DND-41 (cell line): ENCODE results near the gene ATXN1.

Experiments
- ATAC-seq: fragments of 200-7000 bp; cut with Tn5 transposase; 3 replicates; pipeline ENCODE4 v1.9.1; 2021; ENCODE audit warnings: low read depth; ENCODE audit not compliant: insufficient read depth
- DNase-seq: peaks from one replicate; pipeline ENCODE4 v3.0.0-alpha.2; 2020
- H2AFZ ChIP-seq: 2 replicates; pipeline ENCODE4 v1.6.0; 2012; ENCODE audit warnings: low read depth, low read length
- H3K27ac ChIP-seq: 2 replicates; pipeline ENCODE4 v1.5.1; 2012; ENCODE audit warnings: low read length, inconsistent platforms
- H3K27me3 ChIP-seq: fragments of 200-600 bp; sonication (generic); 2 replicates; pipeline ENCODE4 v1.6.0; 2012; ENCODE audit warnings: low read length, mild to moderate bottlenecking, inconsistent platforms; ENCODE audit not compliant: insufficient read depth, poor library complexity
- H3K36me3 ChIP-seq: 2 replicates; pipeline ENCODE4 v1.5.1; 2012; ENCODE audit warnings: low read length, inconsistent platforms; ENCODE audit not compliant: insufficient read depth
- H3K4me1 ChIP-seq: 2 replicates; pipeline ENCODE4 v1.5.1; 2012; ENCODE audit warnings: mild to moderate bottlenecking, low read length; ENCODE audit not compliant: insufficient read depth
- H3K4me2 ChIP-seq: 2 replicates; pipeline ENCODE4 v1.6.0; 2012; ENCODE audit warnings: mild to moderate bottlenecking, moderate library complexity, low read length, inconsistent platforms; ENCODE audit not compliant: insufficient read depth
- H3K4me3 ChIP-seq, 2 experiments: fragments of 200-600 bp in 1 of 2; shearing (Covaris generic) in 1 of 2; 2 replicates each; pipeline ENCODE4 v1.5.1; 2012 to 2016; ENCODE audit warnings: inconsistent platforms in 2 of 2, low read length in 2 of 2, mild to moderate bottlenecking in 2 of 2, low read depth in 1 of 2, moderate library complexity in 1 of 2
- H3K79me2 ChIP-seq: 2 replicates; pipeline ENCODE4 v1.6.0; 2012; ENCODE audit warnings: low read length, inconsistent platforms; ENCODE audit not compliant: insufficient read depth
- H3K9ac ChIP-seq: 2 replicates; pipeline ENCODE4 v1.6.0; 2012; ENCODE audit warnings: low read depth, mild to moderate bottlenecking, inconsistent platforms, low read length, moderate library complexity
- H3K9me3 ChIP-seq: 2 replicates; pipeline ENCODE4 v1.5.1; 2012; ENCODE audit warnings: low read length, moderate library complexity, mild to moderate bottlenecking, inconsistent platforms; ENCODE audit not compliant: insufficient read depth, severe bottlenecking
- H4K20me1 ChIP-seq: 2 replicates; pipeline ENCODE4 v1.6.0; 2012; ENCODE audit warnings: low read length; ENCODE audit not compliant: insufficient read depth
- EZH2 ChIP-seq: IDR thresholded peaks from 3 replicates; pipeline ENCODE4 v1.6.1; 2012; ENCODE audit warnings: borderline replicate concordance, low read depth, mild to moderate bottlenecking, moderate library complexity, low read length, inconsistent platforms; ENCODE audit not compliant: severe bottlenecking
- TF ChIP-seq, protein P1 (sequence below): IDR thresholded peaks from 2 replicates; pipeline ENCODE4 v1.5.1; 2012; ENCODE audit warnings: borderline replicate concordance, low read length, moderate library complexity, mild to moderate bottlenecking; ENCODE audit not compliant: poor library complexity, severe bottlenecking; ENCODE audit errors: extremely low read depth

The ATXN1 gene

GRCh38 chr6:16399695-16400094, 361.6 kb downstream of the ATXN1 start:
- Histone ChIP-seq H3K27me3 (no peaks in the 10 kb centered on the region), H3K4me3 (no peak overlapping the region), H3K4me1 (no peaks in the 10 kb centered on the region), H3K9me3 (no peaks in the 10 kb centered on the region), H3K27ac (no peak overlapping the region), H3K79me2 (no peaks in the 10 kb centered on the region), H3K4me2 (no peak overlapping the region), H4K20me1 (no peaks in the 10 kb centered on the region), H2AFZ (no peak overlapping the region), H3K9ac (no peak overlapping the region), H3K36me3 (no peaks in the 10 kb centered on the region)
- ATAC-seq = no peak
- no peak for DNase-seq
- no peak for TF ChIP-seq EZH2
- TF ChIP-seq, protein P1, sequence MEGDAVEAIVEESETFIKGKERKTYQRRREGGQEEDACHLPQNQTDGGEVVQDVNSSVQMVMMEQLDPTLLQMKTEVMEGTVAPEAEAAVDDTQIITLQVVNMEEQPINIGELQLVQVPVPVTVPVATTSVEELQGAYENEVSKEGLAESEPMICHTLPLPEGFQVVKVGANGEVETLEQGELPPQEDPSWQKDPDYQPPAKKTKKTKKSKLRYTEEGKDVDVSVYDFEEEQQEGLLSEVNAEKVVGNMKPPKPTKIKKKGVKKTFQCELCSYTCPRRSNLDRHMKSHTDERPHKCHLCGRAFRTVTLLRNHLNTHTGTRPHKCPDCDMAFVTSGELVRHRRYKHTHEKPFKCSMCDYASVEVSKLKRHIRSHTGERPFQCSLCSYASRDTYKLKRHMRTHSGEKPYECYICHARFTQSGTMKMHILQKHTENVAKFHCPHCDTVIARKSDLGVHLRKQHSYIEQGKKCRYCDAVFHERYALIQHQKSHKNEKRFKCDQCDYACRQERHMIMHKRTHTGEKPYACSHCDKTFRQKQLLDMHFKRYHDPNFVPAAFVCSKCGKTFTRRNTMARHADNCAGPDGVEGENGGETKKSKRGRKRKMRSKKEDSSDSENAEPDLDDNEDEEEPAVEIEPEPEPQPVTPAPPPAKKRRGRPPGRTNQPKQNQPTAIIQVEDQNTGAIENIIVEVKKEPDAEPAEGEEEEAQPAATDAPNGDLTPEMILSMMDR = no peak

GRCh38 chr6:16399158-16399557, 362.1 kb downstream of the ATXN1 start:
- H2AFZ ChIP-seq = no peak overlapping the region
- no peak for TF ChIP-seq EZH2
- TF ChIP-seq, protein P1 = no peak
- H3K9ac ChIP-seq = no peak overlapping the region
- no peaks in the 10 kb centered on the region for H3K4me1 ChIP-seq
- H3K36me3 ChIP-seq = no peaks in the 10 kb centered on the region
- H3K4me2 ChIP-seq = no peak overlapping the region
- H3K27ac ChIP-seq = no peak overlapping the region
- H3K9me3 ChIP-seq = no peaks in the 10 kb centered on the region
- DNase-seq (no peak), ATAC-seq (no peak)
- H4K20me1 ChIP-seq = no peaks in the 10 kb centered on the region
- no peaks in the 10 kb centered on the region for H3K79me2 ChIP-seq
- no peak overlapping the region for H3K4me3 ChIP-seq
- H3K27me3 ChIP-seq = no peaks in the 10 kb centered on the region

GRCh38 chr6:16398587-16398986, 362.7 kb downstream of the ATXN1 start:
- Histone ChIP-seq H3K79me2 (no peaks in the 10 kb centered on the region), H3K9ac (no peak overlapping the region), H4K20me1 (no peaks in the 10 kb centered on the region), H3K27ac (no peak overlapping the region), H3K4me3 (no peak overlapping the region), H3K27me3 (no peaks in the 10 kb centered on the region), H2AFZ (no peak overlapping the region), H3K4me1 (no peaks in the 10 kb centered on the region), H3K9me3 (no peaks in the 10 kb centered on the region), H3K4me2 (no peak overlapping the region), H3K36me3 (no peaks in the 10 kb centered on the region)
- ATAC-seq (no peak), DNase-seq (no peak)
- TF ChIP-seq, protein P1 = no peak
- TF ChIP-seq EZH2 = no peak

DNA sequence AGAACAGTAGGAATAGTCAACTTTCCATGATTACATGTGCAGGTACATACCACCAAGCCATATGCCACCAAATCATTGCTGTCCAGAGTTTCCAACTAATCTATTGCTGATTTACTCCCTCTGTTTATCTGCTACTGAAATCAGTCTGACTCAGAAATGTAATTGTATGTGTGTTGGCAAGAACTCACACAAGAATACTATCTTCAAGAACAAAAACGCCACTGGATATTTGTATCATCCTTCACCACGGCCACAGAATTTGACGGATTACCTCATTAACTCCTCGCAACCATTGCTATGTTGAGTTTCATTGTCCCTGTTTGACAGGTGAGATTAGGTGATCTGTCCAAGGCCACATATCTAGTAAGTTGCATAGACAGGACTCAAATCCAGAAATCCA, 363.6 kb downstream of the ATXN1 start:
- ATAC-seq = no peak

More for the DNA sequence above, 363.6 kb downstream of the ATXN1 start:
- H3K79me2 ChIP-seq = no peaks in the 10 kb centered on the region
- DNase-seq = no peak
- no peaks in the 10 kb centered on the region for H4K20me1 ChIP-seq
- H3K9me3 ChIP-seq = no peaks in the 10 kb centered on the region
- H3K4me3 ChIP-seq = no peak overlapping the region
- H3K4me1 ChIP-seq = no peaks in the 10 kb centered on the region
- H2AFZ ChIP-seq = no peak overlapping the region
- TF ChIP-seq, protein P1 = no peak
- no peak for TF ChIP-seq EZH2
- H3K27me3 ChIP-seq = no peaks in the 10 kb centered on the region
- no peaks in the 10 kb centered on the region for H3K36me3 ChIP-seq
- no peak overlapping the region for H3K27ac ChIP-seq
- H3K9ac ChIP-seq = no peak overlapping the region
- no peak overlapping the region for H3K4me2 ChIP-seq
